Keratinocyte (primary cell): Measurements from ENCODE around the gene PKD1.

Experiments used
- EZH2 ChIP-seq: IDR thresholded peaks from one replicate; pipeline ENCODE4 v1.6.1; 2012; ENCODE audit warnings: inconsistent platforms, mild to moderate bottlenecking, low read length, moderate library complexity
- TF ChIP-seq, protein P1 (sequence below), 3 experiments: IDR thresholded peaks in 1 of 3; conservative IDR thresholded peaks in 1 of 3; optimal IDR thresholded peaks in 1 of 3; 2 replicates in 2 of 3; 3 replicates in 1 of 3; pipeline versions ENCODE3 to v1.5.1; 2011; ENCODE audit warnings: low read length in 3 of 3, mild to moderate bottlenecking in 3 of 3, moderate library complexity in 2 of 3, control low read depth in 1 of 3, inconsistent platforms in 1 of 3; ENCODE audit not compliant: insufficient read depth in 2 of 3; ENCODE audit errors: extremely low read depth in 1 of 3

- TF ChIP-seq, protein P1, sequence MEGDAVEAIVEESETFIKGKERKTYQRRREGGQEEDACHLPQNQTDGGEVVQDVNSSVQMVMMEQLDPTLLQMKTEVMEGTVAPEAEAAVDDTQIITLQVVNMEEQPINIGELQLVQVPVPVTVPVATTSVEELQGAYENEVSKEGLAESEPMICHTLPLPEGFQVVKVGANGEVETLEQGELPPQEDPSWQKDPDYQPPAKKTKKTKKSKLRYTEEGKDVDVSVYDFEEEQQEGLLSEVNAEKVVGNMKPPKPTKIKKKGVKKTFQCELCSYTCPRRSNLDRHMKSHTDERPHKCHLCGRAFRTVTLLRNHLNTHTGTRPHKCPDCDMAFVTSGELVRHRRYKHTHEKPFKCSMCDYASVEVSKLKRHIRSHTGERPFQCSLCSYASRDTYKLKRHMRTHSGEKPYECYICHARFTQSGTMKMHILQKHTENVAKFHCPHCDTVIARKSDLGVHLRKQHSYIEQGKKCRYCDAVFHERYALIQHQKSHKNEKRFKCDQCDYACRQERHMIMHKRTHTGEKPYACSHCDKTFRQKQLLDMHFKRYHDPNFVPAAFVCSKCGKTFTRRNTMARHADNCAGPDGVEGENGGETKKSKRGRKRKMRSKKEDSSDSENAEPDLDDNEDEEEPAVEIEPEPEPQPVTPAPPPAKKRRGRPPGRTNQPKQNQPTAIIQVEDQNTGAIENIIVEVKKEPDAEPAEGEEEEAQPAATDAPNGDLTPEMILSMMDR (optimal IDR thresholded peaks at IDR 0.05 in 1 of 3, IDR thresholded peaks at IDR 0.05 in 1 of 3, conservative IDR thresholded peaks at IDR 0.05 in 1 of 3; ENCODE audit: extremely low read depth in 1 of 3, insufficient read depth in 2 of 3, low read length in 3 of 3) = peak in 1 of 3 experiments; percentile 14
- no peak for TF ChIP-seq EZH2
These were observed 17.2 kb upstream of the PKD1 start for GRCh38 chr16:2152695-2153506.
